Measurements from ENCODE around the gene CCL4. TPM values are rescaled to one million over a fixed set of nuclear protein-coding genes. Genes with fewer than 3 reads are reported as not detected.

CCL4 gene
- total RNA-seq, 1 experiment from 2014 or later: not detected

DNA sequence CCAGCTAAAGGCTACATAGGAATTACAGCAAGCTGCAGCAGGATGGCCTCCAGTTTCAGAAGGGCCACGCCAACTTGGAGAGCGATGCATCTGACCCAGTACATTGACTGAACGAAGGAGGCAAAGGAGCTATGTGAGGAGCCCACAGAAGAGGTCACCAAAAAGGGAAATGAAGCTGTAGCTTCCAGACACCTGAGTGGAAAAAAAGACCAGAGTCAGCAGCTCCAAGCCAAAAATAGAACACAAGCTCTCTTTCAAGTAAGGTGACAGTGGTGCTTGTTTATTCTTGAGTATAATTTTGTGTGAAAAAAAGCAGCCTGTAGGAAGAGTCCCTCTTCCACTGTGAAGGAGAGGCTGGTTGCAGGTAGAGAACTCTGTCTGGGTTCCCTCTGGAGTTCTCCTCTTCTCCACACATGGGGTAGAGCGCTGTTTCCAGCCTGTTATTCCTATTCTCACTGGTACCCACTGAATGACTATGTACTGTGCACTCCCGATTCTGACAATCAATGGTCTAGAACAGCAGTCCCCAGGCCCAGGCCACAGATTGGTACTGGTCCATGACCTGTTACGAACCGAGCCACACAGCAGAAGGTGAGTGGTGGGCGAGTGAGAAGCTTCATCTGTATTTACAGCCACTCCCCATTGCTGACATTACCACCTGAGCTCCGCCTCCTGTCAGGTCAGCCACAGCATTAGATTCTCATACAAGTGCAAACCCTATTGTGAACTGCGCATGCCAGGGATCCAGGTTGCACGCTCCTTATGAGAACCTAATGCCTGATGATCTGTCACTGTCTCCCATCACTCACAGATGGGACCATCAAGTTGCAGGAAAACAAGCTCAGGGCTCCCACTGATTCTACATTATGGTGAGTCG lies 15.1 kb downstream of the CCL4 start:
- H2BK15ac ChIP-seq (ENCODE audit: low read depth, low read length): no peak overlapping the region
- H3K4ac ChIP-seq (ENCODE audit: low read depth, low read length): no peak overlapping the region
- H3K4me1 ChIP-seq (ENCODE audit: insufficient read depth, low read length): peaks cover 6% of the 10 kb centered on the region
- H3T11ph ChIP-seq (ENCODE audit: low read length): no peak overlapping the region
- no peak overlapping the region for H4K8ac ChIP-seq (replicated peaks; ENCODE audit: insufficient read length, low read depth, low read length)
- H3K4me3 Mint-ChIP-seq: no peak overlapping the region
- no peak overlapping the region for H3K9ac ChIP-seq (ENCODE audit: extremely low read depth, insufficient read length, low read length)
- no peaks in the 10 kb centered on the region for H3K27me3 ChIP-seq (ENCODE audit: insufficient read depth, low read length)
- no peak overlapping the region for H3K27ac ChIP-seq (ENCODE audit: insufficient read length, low read depth, low read length)
- H3K23me2 ChIP-seq (ENCODE audit: insufficient read length, low read depth, low read length, poor library complexity, severe bottlenecking): no peaks in the 10 kb centered on the region
- peaks cover 2 to 6% of the 10 kb centered on the region in 2 experiments; a peak in 4 of 5 replicates for H3K9me3 Mint-ChIP-seq
- H2BK120ac ChIP-seq (ENCODE audit: low read depth, low read length, poor library complexity, severe bottlenecking): no peak overlapping the region
- H3K27ac Mint-ChIP-seq: no peak overlapping the region
- H3K14ac ChIP-seq (ENCODE audit: insufficient read depth, low read length): no peak overlapping the region
- no peak overlapping the region for H3K56ac ChIP-seq (ENCODE audit: insufficient read length, low read depth, low read length)
- no peaks in the 10 kb centered on the region for H4K20me1 ChIP-seq (ENCODE audit: control insufficient read depth, insufficient read depth, insufficient read length)
- peaks cover 0 to 5% (median 0%) of the 10 kb centered on the region in 3 experiments; a peak in 1 of 7 replicates for H3K36me3 Mint-ChIP-seq (ENCODE audit: insufficient read depth in 1 of 3, low read depth in 3 of 3)
- no peaks in the 10 kb centered on the region; the same call in 1 of the 2 replicates for H3K27me3 Mint-ChIP-seq (ENCODE audit: low read depth)
- H2AFZ ChIP-seq (ENCODE audit: low read length): no peak overlapping the region
- no peak overlapping the region for H2BK12ac ChIP-seq (ENCODE audit: insufficient read length, low read depth, low read length)
- no peak overlapping the region for H3K4me2 ChIP-seq (ENCODE audit: insufficient read depth, insufficient read length, low read length)
- no peaks in the 10 kb centered on the region for H3K79me1 ChIP-seq (ENCODE audit: insufficient read depth, low read depth, low read length, poor library complexity, severe bottlenecking)
- peaks cover 21 to 24% of the 10 kb centered on the region in 2 experiments for H3K4me1 Mint-ChIP-seq
- no CpG with 5 or more reads among the region's 12 CpGs for WGBS (ENCODE audit: extremely low coverage, insufficient read length, low lambda C conversion rate)
- H3K23ac ChIP-seq (ENCODE audit: insufficient read length, low read depth, low read length): no peak overlapping the region
- H3K18ac ChIP-seq (ENCODE audit: insufficient read length, low read depth, low read length): no peak overlapping the region
- H4K91ac ChIP-seq (ENCODE audit: insufficient read length, low read depth, low read length): no peak overlapping the region
- H3K79me2 ChIP-seq (ENCODE audit: insufficient read depth, low read length): no peaks in the 10 kb centered on the region
- no peak overlapping the region for H4K5ac ChIP-seq (ENCODE audit: insufficient read length, low read depth, low read length)
- TF ChIP-seq, protein P1, sequence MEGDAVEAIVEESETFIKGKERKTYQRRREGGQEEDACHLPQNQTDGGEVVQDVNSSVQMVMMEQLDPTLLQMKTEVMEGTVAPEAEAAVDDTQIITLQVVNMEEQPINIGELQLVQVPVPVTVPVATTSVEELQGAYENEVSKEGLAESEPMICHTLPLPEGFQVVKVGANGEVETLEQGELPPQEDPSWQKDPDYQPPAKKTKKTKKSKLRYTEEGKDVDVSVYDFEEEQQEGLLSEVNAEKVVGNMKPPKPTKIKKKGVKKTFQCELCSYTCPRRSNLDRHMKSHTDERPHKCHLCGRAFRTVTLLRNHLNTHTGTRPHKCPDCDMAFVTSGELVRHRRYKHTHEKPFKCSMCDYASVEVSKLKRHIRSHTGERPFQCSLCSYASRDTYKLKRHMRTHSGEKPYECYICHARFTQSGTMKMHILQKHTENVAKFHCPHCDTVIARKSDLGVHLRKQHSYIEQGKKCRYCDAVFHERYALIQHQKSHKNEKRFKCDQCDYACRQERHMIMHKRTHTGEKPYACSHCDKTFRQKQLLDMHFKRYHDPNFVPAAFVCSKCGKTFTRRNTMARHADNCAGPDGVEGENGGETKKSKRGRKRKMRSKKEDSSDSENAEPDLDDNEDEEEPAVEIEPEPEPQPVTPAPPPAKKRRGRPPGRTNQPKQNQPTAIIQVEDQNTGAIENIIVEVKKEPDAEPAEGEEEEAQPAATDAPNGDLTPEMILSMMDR (conservative IDR thresholded peaks at IDR 0.05): 0 out of 3 replicates have a peak, but pooled peaks have one; percentile 17
- H2BK5ac ChIP-seq (ENCODE audit: insufficient read length, low read length): no peak overlapping the region
- DNase-seq: no peak
- no peak overlapping the region for H2AK5ac ChIP-seq (ENCODE audit: insufficient read length, low read length)
- H2BK20ac ChIP-seq (ENCODE audit: low read depth, low read length, poor library complexity, severe bottlenecking): no peak overlapping the region
- no peaks in the 10 kb centered on the region for H3K9me3 ChIP-seq (ENCODE audit: control insufficient read depth, low read depth, low read length)

All from H9 (cell line).